Tibial nerve (tissue), 4 donors: ENCODE measurements around the gene CRYBG3.

Source experiments
- EP300 ChIP-seq, 2 donors: sonication (generic); formaldehyde crosslinking; IDR thresholded peaks; one replicate each; pipeline ENCODE4 v1.6.1; 2017; ENCODE audit warnings: antibody characterized with exemption in 2 of 2, mild to moderate bottlenecking in 1 of 2
- POLR2A ChIP-seq, 2 donors: fragments of 450-650 bp; IDR thresholded peaks; one replicate each; pipeline ENCODE4 v1.6.1; 2017; ENCODE audit warnings: antibody characterized with exemption in 2 of 2, mild to moderate bottlenecking in 2 of 2, moderate library complexity in 2 of 2
- TF ChIP-seq, protein P1 (sequence below), 5 experiments: fragments of 200-600 bp in 3 of 5; fragments of 450-650 bp in 2 of 5; sonication (generic) in 3 of 5; IDR thresholded peaks; one replicate each; pipeline ENCODE4 v1.5.1; 2016 to 2019; ENCODE audit warnings: antibody characterized with exemption in 5 of 5, mild to moderate bottlenecking in 3 of 5, moderate library complexity in 2 of 5

DNA sequence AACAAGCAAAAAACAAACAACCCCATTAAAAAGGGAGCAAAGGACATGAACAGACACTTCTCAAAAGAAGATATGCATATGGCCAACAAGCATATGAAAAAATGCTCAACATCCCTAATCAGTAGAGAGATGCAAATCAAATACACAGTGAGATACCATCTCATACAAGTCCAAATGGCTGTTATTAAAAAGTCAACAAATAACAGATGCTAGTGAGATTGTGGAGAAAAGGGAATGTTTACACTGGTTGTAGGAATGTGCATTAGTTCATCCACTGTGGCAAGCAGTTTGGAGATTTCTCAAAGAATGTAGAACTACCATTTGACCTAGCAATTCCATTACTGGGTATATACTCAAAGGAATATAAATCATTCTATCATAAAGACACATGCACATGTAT, 105.9 kb downstream of the CRYBG3 start:
- TF ChIP-seq, protein P1, sequence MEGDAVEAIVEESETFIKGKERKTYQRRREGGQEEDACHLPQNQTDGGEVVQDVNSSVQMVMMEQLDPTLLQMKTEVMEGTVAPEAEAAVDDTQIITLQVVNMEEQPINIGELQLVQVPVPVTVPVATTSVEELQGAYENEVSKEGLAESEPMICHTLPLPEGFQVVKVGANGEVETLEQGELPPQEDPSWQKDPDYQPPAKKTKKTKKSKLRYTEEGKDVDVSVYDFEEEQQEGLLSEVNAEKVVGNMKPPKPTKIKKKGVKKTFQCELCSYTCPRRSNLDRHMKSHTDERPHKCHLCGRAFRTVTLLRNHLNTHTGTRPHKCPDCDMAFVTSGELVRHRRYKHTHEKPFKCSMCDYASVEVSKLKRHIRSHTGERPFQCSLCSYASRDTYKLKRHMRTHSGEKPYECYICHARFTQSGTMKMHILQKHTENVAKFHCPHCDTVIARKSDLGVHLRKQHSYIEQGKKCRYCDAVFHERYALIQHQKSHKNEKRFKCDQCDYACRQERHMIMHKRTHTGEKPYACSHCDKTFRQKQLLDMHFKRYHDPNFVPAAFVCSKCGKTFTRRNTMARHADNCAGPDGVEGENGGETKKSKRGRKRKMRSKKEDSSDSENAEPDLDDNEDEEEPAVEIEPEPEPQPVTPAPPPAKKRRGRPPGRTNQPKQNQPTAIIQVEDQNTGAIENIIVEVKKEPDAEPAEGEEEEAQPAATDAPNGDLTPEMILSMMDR (IDR thresholded peaks at IDR 0.05), result no peak
- TF ChIP-seq POLR2A (IDR thresholded peaks at IDR 0.05) (no peak), EP300 (IDR thresholded peaks at IDR 0.05) (no peak)
